ENCODE data around the gene PLCL1.

The PLCL1 gene

DNA sequence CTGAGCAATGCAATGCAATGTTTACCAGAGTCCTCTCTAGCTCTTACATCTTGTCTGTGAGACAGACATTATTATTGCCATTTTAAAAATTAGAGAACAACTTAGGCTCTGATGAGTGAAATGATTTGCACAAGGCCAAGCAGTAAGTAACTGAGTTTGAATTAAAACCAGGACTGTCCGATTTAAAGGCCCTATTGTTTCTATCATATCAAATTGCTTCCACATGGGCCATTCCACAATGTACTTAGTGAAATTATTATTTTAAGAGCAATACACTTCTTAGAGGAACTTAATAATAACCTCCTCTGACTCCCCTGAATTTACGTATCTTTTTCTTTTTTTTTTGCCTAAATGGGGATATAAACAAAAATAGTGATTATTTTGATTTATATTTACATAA is 64.6 kb downstream of the PLCL1 start:
- H3K36me3 Mint-ChIP-seq (ENCODE audit: insufficient read depth) = no peaks in the 10 kb centered on the region
- H3K4me1 Mint-ChIP-seq = peaks cover 5% of the 10 kb centered on the region
- no peaks in the 10 kb centered on the region for H3K9me3 Mint-ChIP-seq
- no peaks in the 10 kb centered on the region for H3K27me3 Mint-ChIP-seq
- no peak overlapping the region for H3K4me3 Mint-ChIP-seq
- no peak overlapping the region for H3K27ac Mint-ChIP-seq (ENCODE audit: low read depth)
- no peak for DNase-seq (ENCODE audit: low spot score in 2 of 2)
- no peak for ATAC-seq (replicated peaks; ENCODE audit: extremely low read depth, poor library complexity, severe bottlenecking)

DNA sequence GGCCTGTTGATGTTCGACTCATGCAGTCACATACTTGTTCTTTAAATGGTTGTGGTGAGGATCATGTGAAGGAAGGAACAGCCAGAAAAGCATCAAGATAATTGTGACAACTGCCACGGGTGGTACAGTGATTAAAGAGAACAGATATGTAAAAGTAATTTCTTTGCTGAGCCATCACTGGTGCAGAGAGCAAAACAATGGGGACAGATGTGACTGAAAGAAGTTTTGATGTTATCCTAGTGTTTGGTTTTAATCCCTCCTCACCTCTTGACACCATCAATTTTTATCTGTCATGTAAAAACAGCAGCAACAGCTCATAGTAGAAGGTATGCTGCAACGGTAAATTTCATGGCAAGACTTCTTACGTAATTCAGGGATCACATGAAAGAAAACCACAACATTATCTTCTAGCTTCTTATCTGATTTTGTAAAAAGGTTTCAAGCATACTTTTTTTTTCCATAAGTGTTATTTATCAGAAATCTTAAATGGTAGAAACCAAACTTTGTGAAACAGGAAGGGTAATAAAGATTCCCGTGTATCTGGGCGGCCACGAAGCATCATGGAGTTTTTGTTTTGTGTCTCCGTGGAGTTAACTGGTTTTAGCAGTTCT is 65.2 kb downstream of the PLCL1 start:
- H3K9me3 Mint-ChIP-seq = no peaks in the 10 kb centered on the region
- no peaks in the 10 kb centered on the region for H3K36me3 Mint-ChIP-seq (ENCODE audit: insufficient read depth)
- ATAC-seq (replicated peaks; ENCODE audit: extremely low read depth, poor library complexity, severe bottlenecking) (peak; percentile 68), DNase-seq (ENCODE audit: low spot score in 2 of 2) (no peak)
- peak overlapping the region; percentile 38 for H3K27ac Mint-ChIP-seq (ENCODE audit: low read depth)
- H3K4me1 Mint-ChIP-seq = peaks cover 5% of the 10 kb centered on the region
- no peaks in the 10 kb centered on the region for H3K27me3 Mint-ChIP-seq
- peak overlapping the region; percentile 24 for H3K4me3 Mint-ChIP-seq

DNA sequence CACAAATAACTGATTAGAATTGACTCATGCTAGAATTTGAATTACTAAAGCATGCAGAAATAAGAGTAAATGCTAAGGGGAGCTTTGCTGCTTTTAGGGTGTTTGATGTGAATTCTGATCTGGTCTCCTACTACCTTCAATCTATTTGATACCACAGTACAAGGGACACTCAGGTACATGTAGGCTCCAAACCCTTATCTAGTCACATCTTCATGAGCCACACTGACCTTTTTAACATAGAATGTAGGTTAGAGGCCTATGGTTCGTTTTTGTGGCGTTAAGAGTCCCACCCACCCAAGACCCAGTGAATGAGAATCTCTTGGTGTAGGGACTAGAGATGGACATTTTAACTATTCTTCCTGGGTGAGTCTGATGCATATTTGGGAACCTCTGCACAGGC is 65.7 kb downstream of the PLCL1 start:
- no peaks in the 10 kb centered on the region for H3K9me3 Mint-ChIP-seq
- no peaks in the 10 kb centered on the region for H3K27me3 Mint-ChIP-seq
- ATAC-seq (replicated peaks; ENCODE audit: extremely low read depth, poor library complexity, severe bottlenecking) = no peak
- H3K27ac Mint-ChIP-seq (ENCODE audit: low read depth) = peak overlapping the region; percentile 38
- peaks cover 5% of the 10 kb centered on the region for H3K4me1 Mint-ChIP-seq
- H3K36me3 Mint-ChIP-seq (ENCODE audit: insufficient read depth) = no peaks in the 10 kb centered on the region
- H3K4me3 Mint-ChIP-seq = peak overlapping the region; percentile 24
- DNase-seq (ENCODE audit: low spot score in 2 of 2) = no peak

DNA sequence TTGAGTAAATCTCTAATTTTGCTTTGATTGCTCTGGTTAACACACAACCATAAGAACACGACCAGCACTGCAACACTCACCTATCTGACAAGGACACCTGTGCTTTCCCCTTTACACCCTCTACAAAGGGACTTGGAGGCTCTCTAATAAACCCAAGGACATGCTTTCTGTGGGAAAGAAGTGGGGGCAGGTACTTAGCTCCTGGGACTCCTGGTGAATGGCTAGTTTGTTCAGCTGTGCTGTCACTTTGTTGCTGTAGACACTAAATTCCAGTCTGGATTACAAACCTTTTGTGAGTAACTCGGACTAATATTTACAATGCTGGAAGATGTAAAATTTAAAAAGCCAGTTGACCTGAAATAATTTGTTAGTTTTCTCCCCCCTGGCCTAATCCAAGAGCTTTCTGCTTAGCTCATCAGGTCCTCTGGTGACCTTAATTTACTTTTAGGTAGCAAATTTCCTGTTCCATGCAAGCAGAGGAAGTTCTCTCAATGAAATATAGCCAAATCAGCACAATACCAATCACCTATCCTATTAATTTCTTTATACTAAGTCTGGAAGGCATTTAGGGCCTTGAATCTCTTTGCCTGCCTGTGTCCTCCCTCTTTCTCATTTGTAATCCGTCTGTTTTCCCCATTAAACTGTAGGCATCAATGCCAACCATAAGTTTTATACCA is 67.5 kb downstream of the PLCL1 start:
- no peak overlapping the region for H3K27ac Mint-ChIP-seq (ENCODE audit: low read depth)
- H3K4me3 Mint-ChIP-seq = no peak overlapping the region

DNA sequence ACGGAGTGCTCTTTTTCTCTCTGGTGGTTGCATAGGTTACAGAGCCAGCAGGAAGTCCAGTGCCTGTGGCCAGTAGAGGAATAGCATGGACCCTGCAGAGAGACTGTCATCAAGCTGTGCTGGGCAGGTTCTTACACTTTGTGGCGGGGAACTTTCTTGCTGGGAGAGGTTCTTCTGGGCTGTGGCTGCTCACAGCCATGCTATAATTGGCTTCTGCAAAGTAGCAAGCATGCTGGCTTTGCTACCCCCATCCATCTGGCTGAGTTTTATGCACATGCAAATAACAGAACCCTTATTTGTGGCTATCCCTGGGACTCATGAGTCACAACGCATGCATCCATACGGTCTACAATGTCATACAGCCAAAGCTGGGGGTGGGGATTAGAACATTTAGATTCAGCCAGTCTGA is 68.9 kb downstream of the PLCL1 start:
- ATAC-seq (replicated peaks; ENCODE audit: extremely low read depth, poor library complexity, severe bottlenecking) = no peak
- Mint-ChIP-seq H3K27ac (ENCODE audit: low read depth) (no peak overlapping the region), H3K4me1 (peaks cover 5% of the 10 kb centered on the region), H3K27me3 (no peaks in the 10 kb centered on the region), H3K4me3 (no peak overlapping the region), H3K9me3 (no peaks in the 10 kb centered on the region), H3K36me3 (ENCODE audit: insufficient read depth) (no peaks in the 10 kb centered on the region)
- no peak for DNase-seq (ENCODE audit: low spot score in 2 of 2)

More for the DNA sequence above, 67.5 kb downstream of the PLCL1 start:
- ATAC-seq (replicated peaks; ENCODE audit: extremely low read depth, poor library complexity, severe bottlenecking) (no peak), DNase-seq (ENCODE audit: low spot score in 2 of 2) (no peak)
- Mint-ChIP-seq H3K36me3 (ENCODE audit: insufficient read depth) (no peaks in the 10 kb centered on the region), H3K9me3 (no peaks in the 10 kb centered on the region), H3K4me1 (peaks cover 5% of the 10 kb centered on the region), H3K27me3 (no peaks in the 10 kb centered on the region)

DNA sequence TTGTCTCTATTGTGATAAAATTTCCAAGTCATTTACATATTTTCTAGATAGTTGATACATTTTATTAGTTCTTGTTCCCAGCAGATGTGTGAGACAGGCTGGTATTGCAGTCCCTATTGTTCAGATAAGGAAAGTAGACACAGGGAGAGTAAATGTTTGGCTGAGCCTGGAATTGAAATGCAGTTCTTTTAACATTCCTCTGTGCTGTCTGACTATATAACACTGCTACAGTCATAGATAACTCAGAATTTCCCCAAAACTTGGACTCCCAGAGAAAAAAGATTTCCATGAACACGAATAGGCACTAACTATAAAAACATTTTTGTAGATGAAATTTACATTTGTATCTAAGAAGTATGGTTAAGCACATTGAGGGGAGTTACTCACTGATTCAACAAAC is 71.4 kb downstream of the PLCL1 start:
- no peak overlapping the region for H3K4me3 Mint-ChIP-seq
- no peak overlapping the region for H3K27ac Mint-ChIP-seq (ENCODE audit: low read depth)
- H3K9me3 Mint-ChIP-seq = no peaks in the 10 kb centered on the region
- no peaks in the 10 kb centered on the region for H3K36me3 Mint-ChIP-seq (ENCODE audit: insufficient read depth)
- no peak for DNase-seq (ENCODE audit: low spot score in 2 of 2)
- peaks cover 5% of the 10 kb centered on the region for H3K4me1 Mint-ChIP-seq
- H3K27me3 Mint-ChIP-seq = no peaks in the 10 kb centered on the region
- no peak for ATAC-seq (replicated peaks; ENCODE audit: extremely low read depth, poor library complexity, severe bottlenecking)

DNA sequence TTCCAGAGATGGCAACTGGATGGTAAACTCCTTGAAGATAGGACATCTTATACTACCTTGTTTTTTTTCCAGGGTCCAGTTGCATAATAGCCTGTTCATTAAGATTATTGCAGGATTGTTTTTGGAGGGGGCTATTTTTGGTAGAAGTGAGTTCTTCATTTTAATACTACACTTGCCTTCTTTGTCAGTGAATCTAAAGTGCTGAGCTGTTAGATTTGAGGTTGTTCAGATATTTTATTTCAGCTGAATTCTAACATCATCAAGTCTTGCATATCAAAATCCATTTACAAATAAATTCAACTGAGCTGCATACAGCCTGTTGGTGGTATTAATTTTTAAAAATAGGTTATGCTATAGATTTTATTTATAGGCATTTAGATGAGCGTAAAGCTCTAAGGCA is 72.1 kb downstream of the PLCL1 start:
- H3K4me3 Mint-ChIP-seq = no peak overlapping the region
- no peaks in the 10 kb centered on the region for H3K36me3 Mint-ChIP-seq (ENCODE audit: insufficient read depth)
- ATAC-seq (replicated peaks; ENCODE audit: extremely low read depth, poor library complexity, severe bottlenecking) (no peak), DNase-seq (ENCODE audit: low spot score in 2 of 2) (no peak)
- H3K4me1 Mint-ChIP-seq = peaks cover 5% of the 10 kb centered on the region
- H3K27me3 Mint-ChIP-seq = no peaks in the 10 kb centered on the region
- H3K9me3 Mint-ChIP-seq = no peaks in the 10 kb centered on the region
- H3K27ac Mint-ChIP-seq (ENCODE audit: low read depth) = no peak overlapping the region

DNA sequence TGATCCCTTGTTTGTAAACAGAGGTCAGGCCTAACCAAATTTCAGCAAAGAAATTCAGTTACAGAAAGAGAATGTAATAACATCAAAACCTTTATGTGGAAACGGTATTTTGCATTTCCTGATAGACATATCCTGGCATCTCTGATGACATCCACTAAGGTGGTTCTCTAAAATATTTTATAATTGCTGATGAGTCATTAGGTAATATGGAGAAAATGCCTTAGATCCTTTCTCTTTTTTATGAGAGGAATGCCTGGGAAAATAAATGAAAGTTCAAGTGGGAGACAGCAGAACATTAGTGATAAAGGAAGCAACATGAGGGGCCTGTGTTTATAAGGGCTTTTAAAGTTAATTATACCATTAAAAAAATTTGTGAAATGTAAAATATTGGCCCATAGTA is 72.6 kb downstream of the PLCL1 start:
- H3K36me3 Mint-ChIP-seq (ENCODE audit: insufficient read depth) = no peaks in the 10 kb centered on the region
- no peak overlapping the region for H3K27ac Mint-ChIP-seq (ENCODE audit: low read depth)
- DNase-seq (ENCODE audit: low spot score in 2 of 2) (no peak), ATAC-seq (replicated peaks; ENCODE audit: extremely low read depth, poor library complexity, severe bottlenecking) (no peak)
- H3K27me3 Mint-ChIP-seq = no peaks in the 10 kb centered on the region
- H3K9me3 Mint-ChIP-seq = no peaks in the 10 kb centered on the region
- peaks cover 5% of the 10 kb centered on the region for H3K4me1 Mint-ChIP-seq
- no peak overlapping the region for H3K4me3 Mint-ChIP-seq

DNA sequence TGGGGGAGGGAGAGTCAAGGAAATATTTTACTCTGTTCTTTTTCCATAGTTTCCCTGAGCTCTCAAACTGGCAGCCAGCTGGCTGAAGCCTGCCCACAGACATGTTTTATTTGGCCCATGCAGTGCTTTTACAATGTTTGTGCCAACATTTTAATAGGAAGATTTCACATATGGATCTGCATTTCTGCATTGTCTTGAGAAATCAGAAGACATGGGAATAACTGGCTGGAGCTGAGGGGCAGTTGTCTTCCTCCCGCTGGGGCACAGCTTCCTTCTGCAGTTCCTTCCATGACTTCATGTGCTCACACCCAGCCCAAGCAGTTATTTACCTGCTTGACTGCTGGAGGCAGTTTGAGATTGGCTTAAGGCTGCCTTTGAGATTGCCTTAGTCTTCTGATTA is 74.4 kb downstream of the PLCL1 start:
- no peaks in the 10 kb centered on the region for H3K9me3 Mint-ChIP-seq
- ATAC-seq (replicated peaks; ENCODE audit: extremely low read depth, poor library complexity, severe bottlenecking) = no peak
- H3K27me3 Mint-ChIP-seq = no peaks in the 10 kb centered on the region
- no peak overlapping the region for H3K27ac Mint-ChIP-seq (ENCODE audit: low read depth)
- H3K36me3 Mint-ChIP-seq (ENCODE audit: insufficient read depth) = no peaks in the 10 kb centered on the region
- H3K4me1 Mint-ChIP-seq = no peaks in the 10 kb centered on the region
- no peak overlapping the region for H3K4me3 Mint-ChIP-seq
- no peak for DNase-seq (ENCODE audit: low spot score in 2 of 2)

DNA sequence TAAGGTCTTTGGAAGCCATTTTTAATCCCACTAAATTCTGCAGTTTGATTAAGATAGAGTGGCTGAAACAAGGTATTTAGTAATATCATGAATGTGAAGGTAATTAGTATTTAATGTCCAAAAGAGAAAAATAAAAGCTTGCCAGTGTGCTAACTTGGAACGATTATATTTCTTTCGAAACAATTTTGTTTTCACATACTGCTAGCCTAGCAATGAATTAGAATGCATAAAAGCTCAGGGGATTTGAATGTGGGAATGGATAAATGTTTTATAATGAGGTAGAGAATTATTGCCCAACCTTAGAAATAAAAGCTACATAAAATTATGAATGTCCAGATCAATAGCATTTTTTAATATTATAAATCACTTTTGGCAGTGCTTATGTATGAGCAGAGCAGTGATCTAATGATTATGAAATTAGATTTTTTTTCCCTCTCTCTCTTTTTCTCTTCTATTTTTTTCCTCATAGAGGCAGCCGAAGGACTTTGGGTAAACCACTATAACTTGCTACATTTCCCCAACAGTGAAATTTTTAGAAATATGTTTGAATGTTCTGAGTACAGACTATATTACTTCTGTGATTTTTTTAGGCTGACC is 75.5 kb downstream of the PLCL1 start:
- Mint-ChIP-seq H3K27ac (ENCODE audit: low read depth) (no peak overlapping the region), H3K9me3 (no peaks in the 10 kb centered on the region), H3K4me3 (no peak overlapping the region), H3K27me3 (no peaks in the 10 kb centered on the region), H3K36me3 (ENCODE audit: insufficient read depth) (no peaks in the 10 kb centered on the region), H3K4me1 (no peaks in the 10 kb centered on the region)
- no peak for DNase-seq (ENCODE audit: low spot score in 2 of 2)
- no peak for ATAC-seq (replicated peaks; ENCODE audit: extremely low read depth, poor library complexity, severe bottlenecking)

DNA sequence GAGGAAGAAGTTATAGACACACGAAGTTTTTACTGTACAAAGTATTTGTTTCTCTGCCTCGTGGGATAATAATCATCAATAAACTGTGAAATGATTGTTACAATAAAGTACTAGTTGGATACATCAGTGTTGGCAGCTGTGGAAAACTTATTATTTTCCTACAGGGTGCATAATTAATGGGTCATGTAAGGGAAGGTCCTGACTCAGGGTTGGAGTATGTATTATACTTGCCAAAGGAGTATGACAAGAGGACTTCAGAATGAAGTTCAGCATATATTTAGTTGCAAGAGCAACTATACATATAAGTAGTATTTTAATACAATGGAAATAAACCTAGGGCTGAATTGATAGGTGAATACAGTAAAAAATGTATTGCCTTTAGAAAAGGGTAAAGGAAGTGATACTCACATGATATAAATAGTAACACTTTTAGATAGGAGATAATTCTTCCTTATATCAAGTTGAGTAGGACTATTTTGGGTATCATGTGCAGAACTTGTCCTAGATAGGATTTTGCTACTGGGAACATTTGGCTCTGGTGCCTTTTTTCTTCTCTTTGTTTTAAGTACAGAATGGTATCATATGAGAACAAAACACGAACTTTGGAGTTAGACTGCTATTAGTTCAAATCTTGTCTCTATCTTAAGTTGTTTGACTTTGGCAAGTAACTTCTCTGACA is 79.1 kb downstream of the PLCL1 start:
- Mint-ChIP-seq H3K27ac (ENCODE audit: low read depth) (no peak overlapping the region), H3K36me3 (ENCODE audit: insufficient read depth) (no peaks in the 10 kb centered on the region), H3K4me3 (no peak overlapping the region), H3K4me1 (no peaks in the 10 kb centered on the region), H3K27me3 (no peaks in the 10 kb centered on the region), H3K9me3 (no peaks in the 10 kb centered on the region)
- DNase-seq (ENCODE audit: low spot score in 2 of 2) = no peak
- ATAC-seq (replicated peaks; ENCODE audit: extremely low read depth, poor library complexity, severe bottlenecking) = no peak

DNA sequence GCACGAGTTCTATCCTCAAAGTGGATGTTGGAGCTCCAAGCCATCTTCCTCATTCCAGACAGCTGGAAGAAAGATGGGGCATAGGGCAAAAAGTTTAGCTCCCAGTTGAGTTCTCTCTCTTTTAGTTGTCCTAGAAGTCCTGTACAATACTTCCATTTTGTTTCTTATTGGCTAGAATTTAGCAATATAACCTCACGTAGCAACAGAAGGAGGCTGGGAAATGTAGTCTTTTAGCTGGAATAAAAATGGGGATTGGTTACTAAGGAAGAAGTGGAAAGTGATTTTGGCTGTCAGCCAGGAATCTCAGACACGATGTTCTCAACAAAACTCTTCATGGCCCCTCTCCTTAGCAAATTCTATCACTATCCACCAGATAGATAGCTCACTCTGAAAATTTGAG is 79.9 kb downstream of the PLCL1 start:
- Mint-ChIP-seq H3K36me3 (ENCODE audit: insufficient read depth) (no peaks in the 10 kb centered on the region), H3K9me3 (no peaks in the 10 kb centered on the region), H3K4me3 (no peak overlapping the region), H3K27ac (ENCODE audit: low read depth) (no peak overlapping the region), H3K27me3 (no peaks in the 10 kb centered on the region), H3K4me1 (no peaks in the 10 kb centered on the region)
- DNase-seq (ENCODE audit: low spot score in 2 of 2) = no peak
- no peak for ATAC-seq (replicated peaks; ENCODE audit: extremely low read depth, poor library complexity, severe bottlenecking)

DNA sequence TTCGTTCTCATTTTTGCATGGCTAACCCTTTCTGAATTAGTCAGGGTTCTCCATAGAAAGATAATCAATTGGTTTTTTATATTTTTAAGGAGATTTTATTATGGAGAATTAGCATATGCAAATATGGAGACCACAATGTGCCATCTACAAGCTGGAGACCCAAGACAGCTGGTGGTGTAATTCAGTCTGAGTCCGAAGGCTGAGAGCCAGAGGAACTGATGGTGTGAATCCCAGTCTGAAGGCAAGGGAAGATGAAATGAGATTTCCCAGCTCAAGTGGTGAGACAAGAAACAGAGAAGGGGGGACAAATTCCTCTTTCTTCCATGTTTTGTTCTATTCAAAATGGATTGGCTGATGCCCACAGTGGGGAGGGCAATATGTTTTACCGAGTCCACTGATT is 80.7 kb downstream of the PLCL1 start:
- DNase-seq (ENCODE audit: low spot score in 2 of 2) (no peak), ATAC-seq (replicated peaks; ENCODE audit: extremely low read depth, poor library complexity, severe bottlenecking) (no peak)
- H3K36me3 Mint-ChIP-seq (ENCODE audit: insufficient read depth) = no peaks in the 10 kb centered on the region
- no peak overlapping the region for H3K27ac Mint-ChIP-seq (ENCODE audit: low read depth)
- no peaks in the 10 kb centered on the region for H3K4me1 Mint-ChIP-seq
- no peak overlapping the region for H3K4me3 Mint-ChIP-seq
- H3K9me3 Mint-ChIP-seq = no peaks in the 10 kb centered on the region
- H3K27me3 Mint-ChIP-seq = no peaks in the 10 kb centered on the region
